CD4-positive, alpha-beta T cell treated with Interleukin-21 for 1 hour (primary cell): ENCODE measurements around the gene CALD1.

Experiments used
- DNase-seq: peaks from one replicate; pipeline ENCODE4 v3.0.0-alpha.2; 2020

CALD1 gene

DNA sequence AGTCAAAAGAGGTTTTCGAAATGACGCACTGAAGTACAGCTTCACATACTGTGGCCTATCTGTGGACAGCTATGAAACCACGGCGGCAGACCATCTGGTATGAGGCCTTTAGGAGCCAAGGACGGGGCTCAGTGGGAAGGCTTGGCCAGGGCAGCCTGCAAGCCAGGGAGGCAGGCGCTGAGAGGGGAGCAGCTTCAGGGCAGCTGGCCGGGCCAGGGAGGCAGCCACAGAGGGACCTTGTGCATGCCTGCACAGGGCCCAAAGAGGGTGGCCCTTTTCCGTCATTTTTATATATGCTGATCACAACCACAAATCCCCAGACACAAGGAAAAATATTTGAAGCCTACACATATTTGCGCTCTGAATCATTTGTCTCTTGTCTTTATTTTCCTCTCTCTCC is 13.5 kb downstream of the CALD1 start:
- no peak for DNase-seq

DNA sequence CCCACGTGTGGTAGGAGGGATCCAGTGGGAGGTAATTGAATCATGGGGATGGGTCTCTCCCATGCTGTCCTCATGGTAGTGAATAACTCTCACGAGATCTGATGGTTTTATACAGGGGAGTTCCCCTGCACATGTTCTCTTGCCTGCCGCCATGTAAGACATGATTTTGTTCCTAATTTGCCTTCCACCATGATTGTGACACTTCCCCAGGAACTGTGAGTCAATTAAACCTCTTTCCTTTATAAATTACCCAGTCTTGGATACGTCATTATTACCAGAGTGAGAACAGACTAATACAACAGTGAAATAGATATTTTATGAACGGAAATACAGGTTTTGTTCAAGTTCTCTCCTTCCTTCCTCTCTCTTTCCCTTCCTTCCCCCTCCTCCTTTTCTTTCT is 15.8 kb downstream of the CALD1 start:
- no peak for DNase-seq

DNA sequence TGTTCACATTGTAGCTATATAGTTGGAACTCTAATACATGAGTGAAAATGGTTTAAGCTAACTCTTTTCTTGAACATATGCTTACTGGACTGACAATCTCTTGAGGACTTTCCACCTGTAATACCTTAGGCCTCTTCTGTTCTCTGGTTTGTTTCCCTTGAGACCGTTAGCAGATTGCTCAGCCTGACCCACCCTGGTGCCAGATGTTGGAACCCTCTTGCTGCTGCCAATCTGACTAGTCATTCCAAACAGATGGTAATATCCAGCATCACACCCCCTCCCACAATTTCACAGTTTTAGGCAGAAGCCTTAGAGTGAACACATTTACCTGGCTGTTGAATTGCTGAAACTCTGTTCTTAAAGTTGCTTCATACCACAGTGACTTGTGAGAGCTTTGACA is 18.7 kb downstream of the CALD1 start:
- DNase-seq = no peak

DNA sequence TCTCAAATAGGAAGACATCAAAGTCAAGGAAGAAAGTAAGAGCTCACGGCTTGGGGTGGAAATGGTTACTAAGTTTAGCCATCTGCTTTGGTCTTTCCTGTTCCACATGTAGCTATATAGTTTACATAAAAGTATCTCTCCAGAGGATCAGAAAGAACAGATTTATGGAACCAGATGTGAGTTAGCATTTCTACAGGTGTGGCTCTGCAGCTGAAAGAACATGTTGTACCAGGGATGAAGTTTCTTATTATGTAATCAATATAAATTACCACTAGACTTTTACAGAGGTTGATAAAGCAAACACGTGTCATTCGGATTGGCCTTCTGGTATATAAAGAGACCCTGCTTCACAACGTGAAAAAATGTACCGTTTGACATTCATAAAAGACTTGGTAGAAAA is 19.9 kb downstream of the CALD1 start:
- DNase-seq = no peak

DNA sequence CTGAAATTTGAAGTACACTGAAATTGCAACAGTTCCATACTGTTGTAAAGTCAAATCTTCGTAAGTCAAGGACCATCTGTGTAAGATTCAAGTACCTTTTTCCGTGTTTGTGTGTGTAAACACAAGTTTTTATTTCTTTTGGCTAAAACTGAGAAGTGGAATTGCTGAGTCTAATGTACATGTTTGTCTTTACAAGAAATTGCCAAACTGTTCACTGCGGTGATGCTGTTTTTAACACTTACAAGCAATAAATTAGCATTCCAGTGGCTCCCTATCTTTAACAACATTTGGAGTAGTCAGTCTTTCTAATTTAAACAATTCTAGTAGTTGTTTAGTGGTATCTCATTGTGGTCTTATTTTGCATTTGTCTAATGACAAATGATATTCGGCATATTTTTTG is 23.3 kb downstream of the CALD1 start:
- no peak for DNase-seq

DNA sequence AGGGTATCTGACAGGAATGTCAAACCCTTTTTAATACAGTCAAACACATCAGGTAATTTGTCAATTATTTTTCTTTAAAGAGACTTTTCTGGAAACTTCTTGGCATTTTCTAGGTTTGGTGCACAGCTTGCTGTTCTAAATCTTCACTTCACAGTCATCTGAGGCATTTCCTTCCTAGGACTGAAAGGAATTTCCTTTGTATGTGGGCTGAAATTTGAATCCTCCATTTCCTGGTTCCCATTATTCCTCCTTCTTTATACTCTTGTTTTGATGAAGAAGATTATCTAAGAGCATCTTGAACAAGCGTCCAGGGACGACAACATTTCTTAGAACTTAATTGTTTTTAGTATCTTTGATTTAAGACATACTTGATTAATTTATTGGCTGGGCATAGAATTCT is 24.9 kb downstream of the CALD1 start:
- DNase-seq = no peak

DNA sequence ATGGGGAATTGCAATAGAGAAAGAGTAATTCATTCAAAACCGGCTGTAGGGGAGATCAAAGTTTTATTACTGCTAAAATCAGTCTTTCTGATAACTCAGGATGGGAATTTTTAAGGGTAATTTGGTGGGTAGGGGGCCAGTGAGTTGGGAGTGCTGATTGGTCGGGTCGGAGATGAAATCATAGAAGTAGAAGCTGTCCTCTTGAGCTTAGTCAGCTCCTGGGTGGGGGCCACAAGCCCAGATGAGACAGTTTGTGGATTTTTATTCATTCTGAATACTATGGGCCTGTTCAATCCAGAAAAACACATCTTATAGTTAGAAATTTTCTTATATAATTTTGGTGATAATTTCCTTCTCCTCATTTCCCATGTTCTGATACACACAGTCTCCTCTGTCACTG is 25.4 kb downstream of the CALD1 start:
- DNase-seq = no peak

DNA sequence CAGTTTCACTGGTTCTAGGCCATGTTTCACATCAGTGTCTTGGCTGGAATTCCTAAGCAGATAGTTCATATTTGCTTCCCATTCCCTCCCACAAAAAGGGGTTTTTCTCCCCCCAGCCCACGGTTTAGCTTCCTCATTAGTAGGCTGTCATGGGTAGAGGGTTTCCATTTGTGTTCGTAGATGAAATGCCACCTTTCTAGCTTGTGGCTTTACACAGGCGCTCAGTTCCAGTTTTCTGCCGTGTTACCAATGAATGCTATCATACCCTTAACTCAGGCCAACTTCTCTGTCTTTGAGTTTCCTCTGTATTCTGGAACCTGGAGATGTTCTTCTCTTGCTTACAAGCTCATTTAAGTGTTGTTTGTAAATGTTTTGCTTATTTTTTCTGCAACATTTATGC is 26.8 kb downstream of the CALD1 start:
- no peak for DNase-seq

DNA sequence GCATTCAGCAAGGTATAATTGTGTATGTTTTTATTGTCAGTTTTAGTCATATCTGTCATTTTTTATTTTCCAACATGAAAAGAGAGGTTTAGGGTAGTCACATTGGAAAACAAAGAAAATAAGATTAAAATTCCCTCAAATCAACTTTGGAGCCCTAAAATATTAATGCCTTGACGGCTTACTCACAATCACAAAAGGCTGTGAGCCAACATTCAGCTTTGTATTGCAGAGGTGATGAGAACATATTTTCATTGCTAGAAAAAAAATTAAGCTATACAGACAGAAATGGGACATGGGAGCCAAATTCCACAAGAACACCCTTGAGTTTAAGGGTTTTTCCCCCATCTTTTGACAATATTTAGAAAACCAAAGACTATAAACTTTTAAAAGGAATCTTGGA is 30.2 kb downstream of the CALD1 start:
- no peak for DNase-seq

DNA sequence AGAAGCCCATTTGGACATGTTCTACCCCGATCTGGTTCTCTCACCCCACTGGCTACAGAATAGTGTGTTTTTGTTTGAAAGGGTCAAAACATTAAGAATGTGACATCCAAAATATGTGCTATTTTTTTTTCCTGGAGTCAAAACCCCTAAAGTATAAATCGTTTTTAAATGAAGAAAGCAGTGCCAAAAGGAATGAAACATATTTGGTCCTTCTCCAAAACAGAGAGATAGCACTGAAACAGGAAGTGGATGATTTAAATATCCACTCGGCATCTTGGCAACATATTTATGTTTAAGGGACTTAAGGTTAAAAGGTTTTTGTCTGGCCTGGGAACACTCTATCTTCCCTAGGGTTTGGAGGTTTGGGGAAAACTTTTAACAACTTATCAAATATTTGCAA is 32.3 kb downstream of the CALD1 start:
- DNase-seq = no peak

DNA sequence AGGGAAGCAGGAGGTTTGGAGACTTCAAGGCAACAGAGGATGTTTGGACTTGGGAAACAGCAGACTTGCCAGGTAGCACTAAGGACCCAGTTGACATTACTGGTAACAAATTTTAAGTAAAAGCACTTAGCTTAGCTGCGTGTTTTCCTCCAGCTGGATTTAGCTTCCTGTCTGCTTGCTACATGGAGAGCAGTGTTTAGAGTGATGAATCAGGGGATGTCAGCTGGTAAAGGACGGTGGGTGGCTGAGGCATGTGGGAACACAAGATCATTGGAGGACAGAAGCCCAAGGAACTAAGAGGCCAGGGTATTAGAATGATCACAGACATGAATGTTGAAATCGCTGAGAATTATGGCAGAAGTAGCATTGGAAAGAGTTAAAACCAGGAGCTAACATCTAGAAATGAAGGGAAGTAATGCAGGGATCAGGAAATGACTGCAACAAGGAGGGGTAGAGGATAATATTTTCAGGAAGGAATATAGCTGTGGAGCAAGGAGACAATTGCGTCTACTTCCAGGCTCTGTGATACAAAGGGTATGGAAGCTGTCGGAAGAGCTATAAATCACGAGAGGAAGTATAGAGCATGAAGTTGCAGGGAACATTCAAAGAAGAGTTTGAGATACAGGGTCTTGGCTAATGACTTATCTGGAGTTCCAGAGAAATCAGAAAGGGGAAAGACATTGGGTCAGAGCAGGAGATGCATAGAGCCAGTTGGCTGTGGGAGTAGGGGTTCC is 34.4 kb downstream of the CALD1 start:
- no peak for DNase-seq

DNA sequence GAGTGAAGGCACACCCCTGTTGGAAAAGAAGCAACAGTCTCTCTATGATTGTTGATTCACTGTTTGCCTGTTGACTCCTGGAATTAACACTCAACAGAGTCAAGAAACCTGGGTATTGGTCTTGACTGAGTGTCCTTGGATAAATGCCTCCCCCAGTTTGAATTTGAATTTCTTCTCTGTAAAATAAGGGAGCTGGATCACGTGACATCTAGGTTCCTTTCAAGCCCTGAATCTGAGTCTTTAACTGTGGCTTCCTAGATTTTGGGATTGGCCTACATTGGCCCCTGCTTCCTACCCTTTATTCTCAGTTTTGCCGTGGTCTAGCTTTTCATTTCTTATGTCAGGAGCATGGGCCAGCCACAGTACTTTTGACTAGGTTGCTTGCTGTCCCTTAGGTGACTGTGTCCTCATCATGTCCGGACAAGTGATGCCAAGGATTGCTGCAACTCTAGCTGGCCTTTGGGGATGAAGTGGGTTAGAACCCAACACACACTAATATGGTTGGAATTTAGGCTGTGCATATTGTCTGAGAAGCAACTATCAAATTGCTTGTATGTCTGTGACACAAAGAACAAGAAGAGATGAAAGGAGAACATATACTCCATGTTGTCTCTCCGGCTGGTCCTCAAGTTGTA is 35.4 kb downstream of the CALD1 start:
- DNase-seq = no peak

DNA sequence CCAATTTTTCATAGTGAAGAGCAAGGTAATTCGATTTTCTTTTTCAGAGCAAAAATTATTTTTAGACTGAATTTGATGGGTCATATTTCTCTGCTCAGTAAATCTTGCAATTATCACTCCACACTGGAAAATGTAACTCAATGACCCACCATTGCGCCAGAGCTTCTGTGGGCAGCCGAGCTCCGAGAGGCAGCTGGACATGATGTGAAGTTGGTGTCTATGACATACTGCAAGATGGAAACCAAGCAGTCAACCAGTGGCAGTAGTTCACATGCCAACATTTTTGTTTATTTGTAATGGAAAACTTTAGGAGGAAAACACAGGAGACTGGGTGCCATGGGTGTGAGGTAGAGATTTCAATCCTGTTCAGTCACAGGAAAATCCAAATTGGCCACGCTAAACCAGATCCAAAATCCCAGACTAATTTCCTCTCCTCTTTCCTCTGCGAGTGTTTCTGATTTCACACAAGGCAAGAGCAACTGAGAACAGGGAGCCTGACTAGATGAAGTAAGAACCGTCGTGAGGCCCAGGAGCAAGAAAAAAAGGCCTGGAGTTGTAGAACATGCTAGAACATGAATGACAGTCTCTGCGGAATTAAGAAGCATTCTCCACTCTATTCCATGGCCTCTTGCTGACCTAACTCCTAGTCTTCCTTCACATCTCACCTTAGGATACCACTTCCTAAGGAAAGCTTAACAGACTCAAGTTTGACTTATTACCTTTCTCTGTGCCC is 39.3 kb downstream of the CALD1 start:
- no peak for DNase-seq

DNA sequence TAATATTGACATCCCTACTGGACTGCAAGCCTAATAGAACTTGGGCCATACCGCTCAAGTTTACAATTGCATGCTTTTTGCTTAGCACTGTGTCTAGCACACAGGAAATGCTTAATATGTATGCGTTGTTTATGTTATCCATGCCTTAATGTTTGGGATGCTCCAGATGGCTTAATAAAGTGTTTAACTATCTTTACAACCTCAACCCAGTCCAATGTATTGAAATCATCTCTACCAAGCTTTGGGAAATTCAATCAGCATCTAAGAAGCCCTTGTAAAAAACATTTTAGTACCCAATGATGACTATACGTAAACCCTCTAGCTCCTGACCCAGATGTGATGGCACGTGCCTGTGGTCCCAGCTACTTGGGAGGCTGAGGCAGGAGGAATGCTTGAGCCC is 40.0 kb downstream of the CALD1 start:
- DNase-seq = no peak

DNA sequence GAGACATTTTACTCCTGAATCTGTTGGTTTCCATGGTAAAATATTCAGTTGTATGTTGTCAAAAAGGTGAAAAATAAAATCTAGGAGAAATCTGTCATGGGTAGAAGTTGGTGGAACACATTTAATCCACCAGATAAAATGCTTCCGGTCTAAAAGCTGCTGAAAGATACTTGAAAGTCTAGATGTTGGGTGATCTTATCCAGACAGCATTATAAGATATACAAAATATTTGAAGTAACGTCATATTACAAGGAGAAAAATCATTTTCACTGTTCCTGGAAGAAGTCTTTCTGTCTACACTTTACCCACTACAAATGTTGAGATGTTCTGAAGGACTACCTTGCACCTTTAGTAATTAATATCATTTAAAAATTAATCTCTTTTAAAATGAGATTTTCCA is 40.9 kb downstream of the CALD1 start:
- DNase-seq = no peak

DNA sequence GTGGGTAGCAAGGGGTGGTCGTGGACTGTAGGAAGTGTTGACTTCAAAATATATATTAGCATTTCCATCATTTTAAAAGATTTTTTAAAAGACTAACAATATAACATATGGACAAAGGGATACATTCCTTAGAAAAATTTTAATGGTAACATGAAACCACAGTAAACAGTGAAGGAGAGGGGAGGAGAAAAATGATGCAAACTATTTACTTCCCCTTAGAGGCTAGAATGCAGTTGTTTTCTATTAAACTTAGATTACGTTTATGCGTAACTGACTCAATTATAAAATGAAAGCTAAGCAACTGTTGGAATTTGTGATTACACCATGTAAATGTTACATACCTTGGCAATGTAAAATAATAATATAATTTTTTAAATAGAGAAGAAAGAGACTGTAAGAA is 41.3 kb downstream of the CALD1 start:
- no peak for DNase-seq

DNA sequence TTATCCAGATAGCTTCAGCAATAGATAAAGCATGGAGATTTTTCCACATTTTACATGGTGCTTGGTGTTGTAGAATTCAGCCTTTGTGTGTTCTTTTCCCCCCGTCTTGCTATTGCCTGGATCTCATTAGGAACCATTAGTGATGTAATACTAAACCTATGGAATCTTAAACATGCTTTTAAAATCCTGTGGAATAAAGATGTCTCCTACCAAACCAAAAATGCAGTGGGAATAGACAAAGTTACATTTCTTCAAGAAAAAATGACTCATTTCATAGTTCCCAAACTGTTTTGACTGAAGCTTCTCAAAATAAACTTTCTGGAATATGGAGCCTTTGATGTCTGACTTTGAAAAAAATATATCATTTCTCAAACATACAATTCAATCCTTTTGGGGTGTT is 44.0 kb downstream of the CALD1 start:
- no peak for DNase-seq

DNA sequence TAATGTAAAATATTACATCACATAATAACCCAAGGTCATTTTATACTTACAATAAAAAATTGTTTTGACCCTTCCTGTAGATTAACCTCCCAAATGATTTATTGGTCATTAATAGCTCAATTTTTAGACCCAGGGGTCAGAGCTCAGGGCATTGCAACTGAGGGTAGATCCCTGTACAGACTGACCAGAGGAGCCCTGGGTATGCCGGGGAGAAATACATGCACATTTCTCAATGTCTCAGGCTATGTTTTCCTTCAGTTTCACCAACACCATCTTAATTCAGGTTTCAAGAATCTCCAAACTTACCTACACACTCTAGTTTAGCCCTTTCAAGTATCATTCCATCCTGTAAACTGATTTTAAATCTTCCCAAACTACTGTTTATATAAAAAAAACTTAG is 46.2 kb downstream of the CALD1 start:
- no peak for DNase-seq

DNA sequence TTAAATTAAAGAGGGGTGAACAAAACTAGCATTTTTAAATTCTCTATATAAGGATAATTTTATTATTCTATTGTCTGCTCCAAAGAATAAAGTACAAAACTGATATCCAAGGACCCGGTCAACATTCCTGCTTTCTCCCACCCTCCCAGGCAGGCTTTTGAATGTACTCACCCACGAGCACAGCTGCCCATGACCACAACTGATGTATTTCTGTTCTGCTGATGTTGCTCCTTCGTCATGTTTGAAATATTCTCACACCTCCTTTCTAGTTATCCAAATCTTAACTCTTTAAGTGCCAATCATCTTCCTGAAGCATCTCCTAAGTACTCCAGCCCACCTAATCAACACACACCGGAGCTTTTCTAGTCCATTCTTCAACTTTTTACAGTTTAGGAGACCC is 46.7 kb downstream of the CALD1 start:
- DNase-seq = no peak

DNA sequence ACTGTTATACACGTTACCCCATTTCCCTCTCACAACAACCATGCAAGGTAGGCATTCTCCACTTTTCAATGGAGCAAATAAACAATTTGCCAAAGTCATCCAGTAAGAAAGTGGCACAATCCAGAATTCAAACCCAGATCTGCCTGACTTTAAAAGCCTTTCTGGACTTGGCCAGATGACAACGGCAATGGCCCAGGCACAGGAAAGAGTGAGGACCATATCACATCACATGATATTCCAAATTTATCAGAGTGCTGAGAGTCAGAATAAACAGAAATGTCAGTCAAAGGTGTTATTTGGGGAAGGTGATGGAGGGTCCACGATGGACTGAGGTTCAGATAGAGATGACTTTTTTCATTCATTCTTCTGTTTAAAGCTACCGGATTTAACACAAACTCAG is 48.0 kb downstream of the CALD1 start:
- DNase-seq = no peak

DNA sequence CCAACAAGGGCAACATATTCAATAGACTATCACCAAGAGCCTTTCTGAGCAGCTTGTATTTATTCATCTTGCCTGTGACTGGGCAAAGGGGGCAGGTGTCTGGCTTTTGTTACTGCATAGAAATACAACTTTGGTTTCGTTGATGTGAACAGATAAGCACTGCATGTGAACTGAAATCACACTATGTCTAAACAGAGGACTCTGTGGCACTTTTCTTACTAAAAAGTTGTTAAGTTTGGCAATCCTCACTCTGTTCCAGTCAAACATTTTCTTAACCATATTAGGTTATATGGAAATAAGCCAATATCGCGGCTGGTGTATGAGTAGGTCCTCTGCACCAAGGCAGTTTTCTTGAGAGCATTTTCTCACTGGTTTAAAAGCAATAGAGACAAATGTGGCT is 48.5 kb downstream of the CALD1 start:
- DNase-seq = no peak

DNA sequence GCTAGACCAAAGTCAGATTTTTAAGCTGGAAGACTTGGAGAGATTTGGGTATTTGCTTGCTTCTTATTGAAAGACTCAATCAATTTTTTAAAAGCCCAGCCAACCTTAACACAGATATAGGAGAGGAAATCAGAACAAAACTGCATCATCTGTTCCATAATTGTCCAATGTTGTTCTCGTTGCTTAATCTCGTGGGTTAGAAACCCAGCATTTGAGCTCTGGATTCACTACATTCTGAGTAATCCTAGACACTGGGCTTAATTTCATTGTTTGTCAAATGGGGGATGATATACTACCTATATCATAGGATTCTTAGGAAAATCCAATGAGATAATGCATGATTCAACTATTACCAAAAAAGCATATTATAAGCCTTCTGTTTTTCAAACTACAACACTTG is 48.9 kb downstream of the CALD1 start:
- DNase-seq = no peak

DNA sequence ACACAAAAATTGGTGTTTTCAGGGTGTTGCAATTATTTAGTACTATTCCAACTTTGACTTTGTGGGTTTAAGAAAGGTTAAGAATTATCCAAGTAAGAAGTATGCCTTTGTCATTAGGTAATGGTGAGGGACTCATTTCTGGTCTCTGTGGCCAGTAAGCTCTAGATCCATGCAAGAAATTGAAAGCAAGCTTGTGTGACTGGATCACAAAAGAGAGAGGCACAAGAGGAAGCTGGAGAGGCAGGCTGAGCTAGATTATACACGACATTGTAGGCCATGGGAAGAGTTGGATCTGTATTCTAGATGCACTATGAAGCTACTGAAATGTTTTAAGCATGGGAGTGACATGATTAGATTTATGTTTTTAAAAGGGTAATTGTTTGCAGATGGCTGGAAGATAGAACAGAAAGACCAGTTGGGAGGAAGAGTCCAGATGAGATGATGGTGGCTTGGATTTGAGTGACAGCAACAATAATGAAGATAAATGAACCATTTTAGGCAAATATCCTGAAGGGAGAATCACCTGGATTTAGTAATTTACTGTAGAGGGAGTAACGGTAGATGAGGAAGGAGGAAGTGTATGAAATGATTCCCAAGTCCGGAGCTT is 50.0 kb downstream of the CALD1 start:
- no peak for DNase-seq

DNA sequence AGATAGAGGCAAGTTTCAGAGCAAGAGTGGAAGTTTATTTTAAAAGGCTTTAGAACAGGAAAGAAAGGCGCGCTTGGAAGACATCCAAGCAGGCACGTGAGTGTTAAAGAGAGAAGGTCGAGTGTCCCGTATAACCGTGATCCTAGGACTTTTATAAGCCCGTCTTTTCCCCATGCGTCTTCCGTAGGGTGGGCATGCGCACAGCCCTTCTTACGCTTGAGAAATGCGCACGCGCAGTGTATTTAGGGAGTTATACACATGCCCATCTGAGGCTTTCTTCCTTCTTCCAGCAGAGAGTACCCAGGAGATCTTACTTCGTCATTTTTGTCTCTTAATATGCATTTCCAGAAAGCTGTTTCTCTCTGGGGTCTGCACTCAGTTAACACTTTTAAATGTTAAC is 52.4 kb downstream of the CALD1 start:
- no peak for DNase-seq
